Measurements from ENCODE around the gene DHRS13.

- TF ChIP-seq CTCF (IDR thresholded peaks at IDR 0.05) (no peak), POLR2A (IDR thresholded peaks at IDR 0.05) (no peak)
These were observed 31.8 kb downstream of the DHRS13 start for GRCh38 chr17:28871056-28871579.
